ENCODE measurements around the gene PEX14.

- TF ChIP-seq CTCF (IDR thresholded peaks at IDR 0.05 in 4 of 5, conservative IDR thresholded peaks at IDR 0.05 in 1 of 5) = no peak
- TF ChIP-seq POLR2A (IDR thresholded peaks at IDR 0.05) = no peak
Observed at GRCh38 chr1:10671622-10672342, 197.0 kb downstream of the PEX14 start.
